Ishikawa (cell line): ENCODE results near the gene GUCY2D.

ENCODE experiments used
- CEBPB ChIP-seq: IDR thresholded peaks from 2 replicates; pipeline ENCODE4 v1.6.1; 2012
- TCF12 ChIP-seq: IDR thresholded peaks from 2 replicates; pipeline ENCODE4 v1.6.1; 2012; ENCODE audit warnings: low read depth
- YY1 ChIP-seq: IDR thresholded peaks from 2 replicates; pipeline ENCODE4 v1.6.1; 2012; ENCODE audit warnings: low read depth
- ZBTB7A ChIP-seq: IDR thresholded peaks from 2 replicates; pipeline ENCODE4 v1.6.1; 2012; ENCODE audit warnings: low read depth
- TF ChIP-seq, protein P1 (sequence below): IDR thresholded peaks from 2 replicates; pipeline ENCODE4 v1.6.1; 2012

DNA sequence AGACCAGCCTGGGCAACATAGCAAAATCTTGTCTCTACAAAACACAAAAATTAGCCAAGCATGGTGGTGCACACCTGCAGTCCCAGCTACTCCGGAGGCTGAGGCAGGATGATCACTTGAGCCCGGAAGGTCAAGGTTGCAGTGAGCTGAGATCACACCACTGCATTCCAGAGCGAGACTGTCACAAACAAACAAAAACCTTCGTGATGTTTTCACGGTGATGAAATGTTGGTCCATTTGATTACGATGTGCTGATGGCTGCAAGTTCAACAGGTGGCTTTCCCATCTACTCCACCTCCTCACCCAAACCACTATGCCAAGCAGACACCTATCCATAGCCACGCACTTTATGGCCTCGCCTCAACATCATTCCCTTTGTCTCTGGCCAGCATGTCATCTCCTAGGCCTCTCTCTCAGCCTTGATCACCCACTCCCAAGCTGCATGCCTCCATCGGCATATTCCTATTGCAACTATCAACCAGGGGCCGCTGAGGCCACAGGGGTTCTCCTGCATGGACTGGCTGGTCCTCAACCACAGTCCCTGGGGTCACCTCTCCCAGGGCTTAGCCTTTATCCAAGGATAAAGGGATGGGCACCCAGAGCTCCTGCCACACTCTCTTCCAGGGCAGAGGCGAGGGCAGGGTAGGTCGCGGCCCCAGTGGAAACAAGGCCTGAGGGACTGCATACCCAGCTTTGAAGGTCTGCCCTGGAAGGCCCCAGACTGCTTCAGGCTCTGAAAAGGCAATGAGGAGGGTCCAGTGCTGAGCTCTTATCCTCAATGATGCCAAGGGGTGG, 19.3 kb downstream of the GUCY2D start:
- TF ChIP-seq TCF12 (no peak), ZBTB7A (no peak), CEBPB (no peak), YY1 (no peak)
- TF ChIP-seq, protein P1, sequence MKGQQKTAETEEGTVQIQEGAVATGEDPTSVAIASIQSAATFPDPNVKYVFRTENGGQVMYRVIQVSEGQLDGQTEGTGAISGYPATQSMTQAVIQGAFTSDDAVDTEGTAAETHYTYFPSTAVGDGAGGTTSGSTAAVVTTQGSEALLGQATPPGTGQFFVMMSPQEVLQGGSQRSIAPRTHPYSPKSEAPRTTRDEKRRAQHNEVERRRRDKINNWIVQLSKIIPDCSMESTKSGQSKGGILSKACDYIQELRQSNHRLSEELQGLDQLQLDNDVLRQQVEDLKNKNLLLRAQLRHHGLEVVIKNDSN, result no peak
